HG02840 (cell line): ENCODE data around the gene CDCA5.

Experiments used
- ATAC-seq: cut with Tn5 transposase; IDR thresholded peaks from one replicate; pipeline ENCODE4 v1.9.1; 2021; ENCODE audit warnings: mild to moderate bottlenecking, moderate library complexity, moderate number of reproducible peaks; ENCODE audit not compliant: unreplicated experiment, low FRiP score

CDCA5 gene

DNA sequence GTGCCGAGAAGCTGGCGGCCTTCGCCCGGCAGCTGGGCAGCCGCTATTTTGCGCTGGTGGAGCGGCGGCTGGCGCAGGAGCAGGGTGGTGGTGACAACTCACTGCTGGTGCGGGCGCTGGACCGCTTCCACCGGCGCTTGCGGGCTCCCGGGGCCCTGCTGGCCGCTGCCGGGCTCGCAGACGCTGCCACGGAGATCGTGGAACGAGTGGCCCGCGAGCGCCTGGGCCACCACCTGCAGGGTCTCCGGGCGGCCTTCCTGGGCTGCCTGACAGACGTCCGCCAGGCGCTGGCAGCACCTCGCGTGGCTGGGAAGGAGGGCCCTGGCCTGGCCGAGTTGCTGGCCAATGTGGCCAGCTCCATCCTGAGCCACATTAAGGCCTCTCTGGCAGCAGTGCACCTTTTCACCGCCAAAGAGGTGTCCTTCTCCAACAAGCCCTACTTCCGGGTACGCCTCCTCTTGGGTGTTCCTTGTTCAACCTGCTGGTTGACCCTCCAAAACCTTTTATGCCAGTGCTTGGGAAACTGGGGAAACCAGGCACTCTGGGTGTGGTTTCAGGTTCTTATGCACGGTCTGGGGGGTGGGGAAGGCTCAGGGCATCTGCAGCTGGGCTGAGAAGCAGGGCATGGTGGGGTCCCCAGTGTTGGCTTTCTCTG, 24.8 kb upstream of the CDCA5 start:
- ATAC-seq: no peak

GRCh38 chr11:65107751-65108468, 24.1 kb upstream of the CDCA5 start:
- ATAC-seq: no peak

DNA sequence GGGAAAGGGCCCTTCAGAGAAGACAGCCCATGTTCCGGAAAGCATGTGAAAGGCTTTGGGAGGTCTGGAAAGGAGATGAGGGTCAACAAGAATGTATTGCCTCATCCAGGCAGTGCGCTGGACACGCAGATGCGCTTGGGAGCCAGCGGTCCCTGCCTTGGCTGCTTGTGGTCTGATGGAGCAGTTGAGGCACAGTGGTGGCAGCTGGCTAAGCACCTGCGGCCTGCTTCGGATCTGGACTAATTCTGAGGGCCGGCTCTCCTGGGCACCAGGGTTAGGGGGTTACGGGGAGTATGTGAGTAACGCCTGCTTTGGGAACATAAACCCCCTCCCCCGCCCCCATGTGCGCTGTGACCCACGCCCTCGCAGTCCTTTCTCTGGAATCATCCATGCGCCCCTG, 23.2 kb upstream of the CDCA5 start:
- ATAC-seq: no peak

- no peak for ATAC-seq
These were observed 20.8 kb upstream of the CDCA5 start for GRCh38 chr11:65104628-65105027.

GRCh38 chr11:65103476-65103875, 19.6 kb upstream of the CDCA5 start:
- no peak for ATAC-seq

DNA sequence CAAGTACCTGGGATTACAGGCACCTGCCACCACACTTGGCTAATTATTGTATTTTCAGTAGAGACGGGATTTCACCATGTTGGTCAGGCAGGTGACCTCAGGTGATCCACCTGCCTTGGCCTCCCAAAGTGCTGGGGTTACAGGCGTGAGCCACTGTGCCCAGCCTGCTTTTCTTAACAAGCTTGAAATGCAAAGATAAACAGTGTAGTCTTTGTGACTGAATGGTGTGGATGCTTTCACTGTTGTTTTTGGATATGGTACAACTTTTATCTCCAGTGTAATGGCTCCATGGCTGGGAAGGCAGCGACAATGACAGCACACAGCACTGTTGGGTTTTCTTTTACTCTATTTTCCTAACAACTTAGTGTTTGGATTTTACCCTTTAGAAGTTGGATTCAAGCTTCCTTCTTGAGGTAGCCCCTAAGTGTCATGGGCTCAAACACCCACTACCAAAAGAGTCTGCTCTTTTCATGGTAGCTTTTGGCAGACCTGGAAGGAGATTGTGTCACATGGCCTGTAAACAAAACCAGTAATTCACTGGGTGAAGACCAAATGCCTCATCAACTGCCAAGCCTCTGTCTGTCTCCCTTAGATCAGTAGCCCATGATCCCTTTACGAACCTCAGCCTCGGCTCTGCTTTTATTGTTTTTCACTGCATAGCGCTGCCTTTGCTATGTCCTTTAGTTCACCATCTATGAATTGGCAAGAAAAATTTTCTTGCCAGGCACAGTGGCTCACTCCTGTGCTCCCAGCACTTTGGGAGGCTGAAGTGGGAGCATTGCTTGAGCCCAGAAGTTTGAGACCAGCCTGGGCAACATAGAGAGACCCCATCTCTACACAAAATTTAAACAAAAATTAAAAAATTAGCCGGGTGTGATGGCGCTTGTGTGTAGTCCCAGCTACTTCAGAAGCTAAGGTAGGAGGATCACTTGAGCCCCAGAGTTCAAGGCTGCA, 18.6 kb upstream of the CDCA5 start:
- ATAC-seq: no peak

GRCh38 chr11:65100674-65101350, 17.0 kb upstream of the CDCA5 start:
- no peak for ATAC-seq

- no peak for ATAC-seq
These were observed 13.1 kb upstream of the CDCA5 start for GRCh38 chr11:65096926-65097325.

DNA sequence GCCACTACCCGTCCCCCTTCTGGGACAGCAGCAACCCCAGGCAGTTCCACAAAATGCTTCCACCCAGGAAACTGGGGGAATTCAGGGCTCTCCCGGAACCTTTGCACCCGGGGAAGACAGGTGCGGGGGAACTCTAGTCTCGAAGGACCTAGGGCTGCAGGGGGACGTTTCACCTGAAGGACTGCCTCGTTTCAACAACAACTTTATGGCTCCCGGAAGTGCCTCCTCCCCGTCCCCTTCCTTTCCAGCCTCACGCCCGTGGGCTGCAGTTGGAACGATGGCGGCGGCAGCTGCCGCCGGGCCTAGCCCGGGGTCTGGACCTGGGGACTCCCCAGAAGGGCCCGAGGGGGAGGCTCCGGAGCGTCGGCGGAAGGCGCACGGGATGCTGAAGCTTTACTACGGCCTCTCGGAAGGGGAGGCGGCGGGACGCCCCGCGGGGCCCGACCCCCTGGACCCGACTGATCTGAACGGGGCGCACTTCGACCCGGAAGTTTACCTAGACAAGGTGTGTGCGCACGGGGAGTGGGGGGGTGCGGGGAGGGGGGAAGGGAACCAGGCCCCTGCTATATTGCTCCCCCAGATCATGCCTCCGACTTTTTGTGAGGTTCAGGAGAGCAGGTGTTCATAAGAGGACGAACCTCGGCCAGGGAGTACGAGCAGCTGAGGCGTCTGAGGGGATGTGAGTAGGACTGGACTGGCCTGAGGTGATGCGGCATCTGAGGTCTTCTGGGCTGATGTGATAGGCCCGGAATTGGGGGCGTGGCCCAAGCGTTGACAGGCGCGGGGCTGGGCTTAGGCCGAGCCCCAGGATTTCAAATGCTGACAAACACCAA, 12.3 kb upstream of the CDCA5 start, which contains the start of gene VPS51:
TSS of gene VPS51 (plus strand) at position 241 of the 833 bp plus-strand sequence. CDS start at position 278, 37 bp downstream.
- peak; percentile 75 for ATAC-seq

- no peak for ATAC-seq
These were observed 11.6 kb upstream of the CDCA5 start for GRCh38 chr11:65095427-65095826.

DNA sequence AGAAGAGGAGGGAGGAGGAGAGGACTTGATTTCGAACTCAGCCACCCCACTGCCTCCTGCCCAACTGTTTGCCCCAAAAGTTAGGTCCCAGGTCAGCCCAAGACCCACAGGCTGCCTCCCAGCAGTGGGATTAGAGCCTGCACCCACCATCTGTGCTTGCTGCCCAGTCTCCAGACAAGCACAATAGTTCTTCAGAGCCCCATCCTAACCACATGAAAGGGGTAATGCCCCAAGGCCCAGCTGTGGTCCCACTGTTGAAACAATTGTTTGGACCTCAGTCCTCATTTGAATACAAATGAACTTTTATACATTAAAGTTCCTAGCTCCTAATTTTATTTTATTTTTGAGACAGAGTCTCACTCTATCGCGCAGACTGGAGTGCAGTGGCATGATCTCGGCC, 6.8 kb upstream of the CDCA5 start:
- ATAC-seq: no peak

DNA sequence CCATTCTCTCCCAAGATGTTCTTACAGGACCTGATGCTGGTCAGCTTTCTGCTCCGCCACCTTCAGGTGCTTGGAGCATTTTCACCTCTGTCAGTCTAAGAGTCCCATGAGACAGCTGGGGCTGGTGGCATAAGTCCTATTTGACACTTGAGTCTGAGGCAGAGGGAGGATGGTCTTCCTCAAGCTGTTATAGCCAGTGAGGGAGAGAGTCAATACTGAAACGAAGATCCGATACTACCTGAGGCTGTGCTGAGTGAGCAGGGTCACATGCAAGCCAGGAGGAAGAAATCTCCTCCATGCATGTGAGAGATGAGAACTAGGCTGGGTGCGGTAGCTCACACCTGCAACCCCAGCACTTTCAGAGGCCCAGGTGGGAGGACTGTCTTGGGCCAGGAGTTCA, 5.8 kb upstream of the CDCA5 start:
- ATAC-seq: no peak

DNA sequence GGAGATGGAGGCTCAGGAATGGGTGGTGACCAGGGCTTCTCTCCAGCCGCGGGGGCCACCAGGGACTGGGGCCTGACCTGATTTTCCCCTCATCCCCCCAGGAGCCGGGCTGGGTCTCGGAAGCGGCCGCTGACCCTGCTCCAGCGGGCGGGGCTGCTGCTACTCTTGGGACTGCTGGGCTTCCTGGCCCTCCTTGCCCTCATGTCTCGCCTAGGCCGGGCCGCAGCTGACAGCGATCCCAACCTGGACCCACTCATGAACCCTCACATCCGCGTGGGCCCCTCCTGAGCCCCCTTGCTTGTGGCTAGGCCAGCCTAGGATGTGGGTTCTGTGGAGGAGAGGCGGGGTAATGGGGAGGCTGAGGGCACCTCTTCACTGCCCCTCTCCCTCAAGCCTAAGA, 4.0 kb upstream of the CDCA5 start:
- ATAC-seq: no peak

DNA sequence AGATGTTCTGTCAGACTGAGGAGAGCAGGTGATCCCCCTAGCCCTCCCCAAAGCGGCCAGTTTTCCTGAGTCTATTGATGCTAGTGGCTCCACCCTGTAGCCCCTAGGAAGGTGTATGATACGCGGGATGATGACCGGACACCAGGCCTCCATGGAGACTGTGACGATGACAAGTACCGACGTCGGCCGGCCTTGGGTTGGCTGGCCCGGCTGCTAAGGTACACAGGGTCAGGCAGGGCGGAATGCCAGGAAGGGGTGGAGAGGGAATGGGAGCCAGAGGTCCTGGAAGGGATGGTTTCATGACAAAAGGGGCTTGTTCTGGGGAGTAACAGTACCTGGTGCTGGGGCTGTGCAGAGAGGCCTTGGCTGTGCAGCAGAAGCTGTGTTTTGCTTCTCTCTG, 3.4 kb upstream of the CDCA5 start:
- no peak for ATAC-seq

GRCh38 chr11:65086809-65087208, 3.0 kb upstream of the CDCA5 start:
- ATAC-seq: no peak

GRCh38 chr11:65085446-65085845, 1.6 kb upstream of the CDCA5 start:
- ATAC-seq: no peak

- ATAC-seq: no peak
These were observed 947 bp upstream of the CDCA5 start for GRCh38 chr11:65084598-65085375.

DNA sequence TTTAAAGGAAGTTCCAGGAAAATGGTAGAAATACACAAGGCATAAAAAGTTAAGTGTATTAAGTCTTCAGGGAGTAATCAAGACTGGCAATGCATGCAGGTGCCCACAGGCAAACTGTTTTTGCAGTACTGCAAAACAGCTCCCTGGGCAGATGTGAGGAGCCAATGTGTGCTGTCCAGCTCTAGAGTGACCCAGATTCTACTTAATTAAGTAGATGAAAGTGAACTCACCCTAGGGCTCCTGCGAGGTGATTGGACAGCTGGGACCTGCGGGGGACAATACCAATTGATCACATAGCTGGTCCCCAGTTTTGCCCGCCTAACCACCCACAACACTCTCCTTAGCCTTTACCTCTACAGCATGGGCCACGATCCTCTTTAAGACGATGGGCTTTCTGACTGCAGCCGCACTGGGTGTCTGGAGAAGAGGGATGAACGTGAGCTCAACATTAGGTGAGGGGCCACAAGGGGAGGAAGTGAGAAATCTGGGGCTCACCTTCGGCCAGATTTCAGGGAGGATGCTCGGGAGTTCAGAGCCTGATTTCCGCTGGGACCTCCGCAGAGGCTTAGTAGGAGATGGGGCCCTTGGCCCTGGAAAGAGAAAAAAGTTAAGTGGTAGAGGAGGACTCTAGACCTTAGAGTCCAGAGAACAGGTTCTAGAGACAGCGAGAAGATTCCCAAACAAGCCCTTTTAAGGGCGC, 556 bp downstream of the CDCA5 start:
- peak; percentile 19 for ATAC-seq
